ENCODE data around the gene USP7. TPM values are rescaled to one million over a fixed set of nuclear protein-coding genes. Genes with fewer than 3 reads are reported as not detected.

Gene USP7
- total and polyA plus RNA-seq, 4 donors = 13.7 to 85.6 (median 37.7) TPM

DNA sequence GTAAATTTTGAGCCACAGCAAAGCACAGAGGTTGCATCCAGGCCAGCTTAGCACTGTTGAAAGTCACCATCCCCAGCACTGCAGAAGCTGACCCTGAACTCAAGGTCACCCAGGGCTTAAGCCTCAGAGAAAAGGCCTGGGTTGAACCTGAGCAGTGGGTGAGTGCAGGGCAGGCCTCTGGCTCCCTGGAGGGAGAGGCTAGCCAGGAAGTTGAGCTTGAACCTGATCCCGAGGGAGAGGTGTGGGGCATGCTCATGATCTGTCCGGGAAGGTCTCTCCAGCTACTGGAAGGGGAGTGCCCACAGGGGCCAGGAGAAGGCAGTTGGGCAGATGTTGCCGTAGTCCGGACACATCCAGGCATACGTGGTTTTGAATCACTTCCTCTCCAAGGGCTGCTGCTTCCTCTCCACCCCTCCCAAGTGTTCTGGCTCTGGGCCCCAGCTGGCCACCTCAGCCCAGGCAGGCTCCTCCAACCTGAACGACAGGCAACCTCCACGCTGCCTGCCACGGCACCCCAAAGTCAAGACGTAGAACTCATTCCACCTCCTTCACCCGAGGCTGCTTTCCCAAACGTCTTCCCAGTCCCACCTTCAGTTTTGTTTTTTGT is 113.3 kb downstream of the USP7 start:
- WGBS = 30% methylated on average over 11 of the region's 11 CpGs
- Histone ChIP-seq H3K9ac (ENCODE audit: low read depth in 1 of 2, low read length in 2 of 2) (no peak overlapping the region), H3K27ac (ENCODE audit: low read depth in 1 of 2, low read length in 2 of 2) (peak overlapping the region; percentile 68 to 91), H3K4me3 (ENCODE audit: low read depth in 1 of 3, low read length in 3 of 3) (no peak overlapping the region), H3K4me1 (ENCODE audit: control insufficient read depth in 4 of 4, insufficient read depth in 4 of 4, low read length in 3 of 4) (peaks cover 14 to 25% (median 20%) of the 10 kb centered on the region in 4 donors), H3K9me3 (ENCODE audit: control insufficient read depth in 4 of 4, low read length in 3 of 4) (no peaks in the 10 kb centered on the region), H3K36me3 (ENCODE audit: control insufficient read depth in 4 of 4, insufficient read depth in 3 of 4, low read depth in 1 of 4, low read length in 3 of 4) (peaks cover 10 to 30% (median 17%) of the 10 kb centered on the region in 4 donors), H3K27me3 (ENCODE audit: control insufficient read depth in 4 of 4, insufficient read depth in 4 of 4, low read length in 3 of 4) (no peaks in the 10 kb centered on the region)
- peak; percentile 39 for DNase-seq (ENCODE audit: low spot score)
- TF ChIP-seq RXRA (IDR thresholded peaks at IDR 0.05) = peak; percentile 97 to 99
- TF ChIP-seq, protein P1, sequence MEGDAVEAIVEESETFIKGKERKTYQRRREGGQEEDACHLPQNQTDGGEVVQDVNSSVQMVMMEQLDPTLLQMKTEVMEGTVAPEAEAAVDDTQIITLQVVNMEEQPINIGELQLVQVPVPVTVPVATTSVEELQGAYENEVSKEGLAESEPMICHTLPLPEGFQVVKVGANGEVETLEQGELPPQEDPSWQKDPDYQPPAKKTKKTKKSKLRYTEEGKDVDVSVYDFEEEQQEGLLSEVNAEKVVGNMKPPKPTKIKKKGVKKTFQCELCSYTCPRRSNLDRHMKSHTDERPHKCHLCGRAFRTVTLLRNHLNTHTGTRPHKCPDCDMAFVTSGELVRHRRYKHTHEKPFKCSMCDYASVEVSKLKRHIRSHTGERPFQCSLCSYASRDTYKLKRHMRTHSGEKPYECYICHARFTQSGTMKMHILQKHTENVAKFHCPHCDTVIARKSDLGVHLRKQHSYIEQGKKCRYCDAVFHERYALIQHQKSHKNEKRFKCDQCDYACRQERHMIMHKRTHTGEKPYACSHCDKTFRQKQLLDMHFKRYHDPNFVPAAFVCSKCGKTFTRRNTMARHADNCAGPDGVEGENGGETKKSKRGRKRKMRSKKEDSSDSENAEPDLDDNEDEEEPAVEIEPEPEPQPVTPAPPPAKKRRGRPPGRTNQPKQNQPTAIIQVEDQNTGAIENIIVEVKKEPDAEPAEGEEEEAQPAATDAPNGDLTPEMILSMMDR (IDR thresholded peaks at IDR 0.05; ENCODE audit: low read depth, low read length, missing input control) = no peak
- TF ChIP-seq NR2F2 (IDR thresholded peaks at IDR 0.05) = peak; percentile 83
- peak; percentile 58 for TF ChIP-seq HNF4G (IDR thresholded peaks at IDR 0.05)
- TF ChIP-seq JUND (IDR thresholded peaks at IDR 0.05) = peak; percentile 54 to 66
- TF ChIP-seq SP1 (IDR thresholded peaks at IDR 0.05) = peak; percentile 88
- TF ChIP-seq RAD21 (IDR thresholded peaks at IDR 0.05) = peak; percentile 40 to 66
- TF ChIP-seq HNF4A (conservative IDR thresholded peaks at IDR 0.05) = peak; percentile 77 to 81
- TF ChIP-seq, protein P2, sequence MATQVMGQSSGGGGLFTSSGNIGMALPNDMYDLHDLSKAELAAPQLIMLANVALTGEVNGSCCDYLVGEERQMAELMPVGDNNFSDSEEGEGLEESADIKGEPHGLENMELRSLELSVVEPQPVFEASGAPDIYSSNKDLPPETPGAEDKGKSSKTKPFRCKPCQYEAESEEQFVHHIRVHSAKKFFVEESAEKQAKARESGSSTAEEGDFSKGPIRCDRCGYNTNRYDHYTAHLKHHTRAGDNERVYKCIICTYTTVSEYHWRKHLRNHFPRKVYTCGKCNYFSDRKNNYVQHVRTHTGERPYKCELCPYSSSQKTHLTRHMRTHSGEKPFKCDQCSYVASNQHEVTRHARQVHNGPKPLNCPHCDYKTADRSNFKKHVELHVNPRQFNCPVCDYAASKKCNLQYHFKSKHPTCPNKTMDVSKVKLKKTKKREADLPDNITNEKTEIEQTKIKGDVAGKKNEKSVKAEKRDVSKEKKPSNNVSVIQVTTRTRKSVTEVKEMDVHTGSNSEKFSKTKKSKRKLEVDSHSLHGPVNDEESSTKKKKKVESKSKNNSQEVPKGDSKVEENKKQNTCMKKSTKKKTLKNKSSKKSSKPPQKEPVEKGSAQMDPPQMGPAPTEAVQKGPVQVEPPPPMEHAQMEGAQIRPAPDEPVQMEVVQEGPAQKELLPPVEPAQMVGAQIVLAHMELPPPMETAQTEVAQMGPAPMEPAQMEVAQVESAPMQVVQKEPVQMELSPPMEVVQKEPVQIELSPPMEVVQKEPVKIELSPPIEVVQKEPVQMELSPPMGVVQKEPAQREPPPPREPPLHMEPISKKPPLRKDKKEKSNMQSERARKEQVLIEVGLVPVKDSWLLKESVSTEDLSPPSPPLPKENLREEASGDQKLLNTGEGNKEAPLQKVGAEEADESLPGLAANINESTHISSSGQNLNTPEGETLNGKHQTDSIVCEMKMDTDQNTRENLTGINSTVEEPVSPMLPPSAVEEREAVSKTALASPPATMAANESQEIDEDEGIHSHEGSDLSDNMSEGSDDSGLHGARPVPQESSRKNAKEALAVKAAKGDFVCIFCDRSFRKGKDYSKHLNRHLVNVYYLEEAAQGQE (IDR thresholded peaks at IDR 0.05) = peak; percentile 18
- no peak for TF ChIP-seq TAF1 (conservative IDR thresholded peaks at IDR 0.05)
- TF ChIP-seq, protein P3, sequence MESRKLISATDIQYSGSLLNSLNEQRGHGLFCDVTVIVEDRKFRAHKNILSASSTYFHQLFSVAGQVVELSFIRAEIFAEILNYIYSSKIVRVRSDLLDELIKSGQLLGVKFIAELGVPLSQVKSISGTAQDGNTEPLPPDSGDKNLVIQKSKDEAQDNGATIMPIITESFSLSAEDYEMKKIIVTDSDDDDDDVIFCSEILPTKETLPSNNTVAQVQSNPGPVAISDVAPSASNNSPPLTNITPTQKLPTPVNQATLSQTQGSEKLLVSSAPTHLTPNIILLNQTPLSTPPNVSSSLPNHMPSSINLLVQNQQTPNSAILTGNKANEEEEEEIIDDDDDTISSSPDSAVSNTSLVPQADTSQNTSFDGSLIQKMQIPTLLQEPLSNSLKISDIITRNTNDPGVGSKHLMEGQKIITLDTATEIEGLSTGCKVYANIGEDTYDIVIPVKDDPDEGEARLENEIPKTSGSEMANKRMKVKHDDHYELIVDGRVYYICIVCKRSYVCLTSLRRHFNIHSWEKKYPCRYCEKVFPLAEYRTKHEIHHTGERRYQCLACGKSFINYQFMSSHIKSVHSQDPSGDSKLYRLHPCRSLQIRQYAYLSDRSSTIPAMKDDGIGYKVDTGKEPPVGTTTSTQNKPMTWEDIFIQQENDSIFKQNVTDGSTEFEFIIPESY (IDR thresholded peaks at IDR 0.05) = peak; percentile 55
- TF ChIP-seq, protein P4, sequence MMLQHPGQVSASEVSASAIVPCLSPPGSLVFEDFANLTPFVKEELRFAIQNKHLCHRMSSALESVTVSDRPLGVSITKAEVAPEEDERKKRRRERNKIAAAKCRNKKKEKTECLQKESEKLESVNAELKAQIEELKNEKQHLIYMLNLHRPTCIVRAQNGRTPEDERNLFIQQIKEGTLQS (IDR thresholded peaks at IDR 0.05) = no peak
- TF ChIP-seq EGR1 (IDR thresholded peaks at IDR 0.05; ENCODE audit: low read depth in 2 of 2) = no peak
- peak; percentile 46 for TF ChIP-seq YY1 (IDR thresholded peaks at IDR 0.05)
- TF ChIP-seq FOXA1 (IDR thresholded peaks at IDR 0.05) = no peak
- TF ChIP-seq, protein P5, sequence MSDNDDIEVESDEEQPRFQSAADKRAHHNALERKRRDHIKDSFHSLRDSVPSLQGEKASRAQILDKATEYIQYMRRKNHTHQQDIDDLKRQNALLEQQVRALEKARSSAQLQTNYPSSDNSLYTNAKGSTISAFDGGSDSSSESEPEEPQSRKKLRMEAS (IDR thresholded peaks at IDR 0.05) = peak; percentile 77
- peak; percentile 24 to 74 for TF ChIP-seq GABPA (IDR thresholded peaks at IDR 0.05 in 1 of 2, conservative IDR thresholded peaks at IDR 0.05 in 1 of 2)
- peak; percentile 13 for TF ChIP-seq FOXA2 (IDR thresholded peaks at IDR 0.05)
